Esophagus squamous epithelium (tissue), 4 donors: Measurements from ENCODE around the gene FBXW11.

ENCODE experiments used
- CTCF ChIP-seq, 6 experiments: fragments of 450-650 bp in 4 of 6; fragments of 200-600 bp in 2 of 6; sonication (generic) in 2 of 6; IDR thresholded peaks; one replicate each; pipeline ENCODE4 v1.5.1; 2016 to 2019; ENCODE audit warnings: antibody characterized with exemption in 6 of 6, mild to moderate bottlenecking in 4 of 6, moderate library complexity in 4 of 6
- POLR2A ChIP-seq, 4 donors: fragments of 450-650 bp; IDR thresholded peaks; one replicate each; pipeline ENCODE4 v1.6.1; 2017; ENCODE audit warnings: antibody characterized with exemption in 4 of 4, mild to moderate bottlenecking in 4 of 4, moderate library complexity in 3 of 4

- no peak for TF ChIP-seq CTCF (IDR thresholded peaks at IDR 0.05)
- TF ChIP-seq POLR2A (IDR thresholded peaks at IDR 0.05) = no peak
Observed at GRCh38 chr5:171849585-171850323, 156.7 kb downstream of the FBXW11 start.
